ENCODE measurements around the gene KRTAP10-2. TPM values are rescaled to one million over a fixed set of nuclear protein-coding genes. Genes with fewer than 3 reads are reported as not detected.

Gene KRTAP10-2
- total and polyA plus RNA-seq, 2 donors (not counting 1 experiment from before 2014, with no cell fraction given), result not detected

DNA sequence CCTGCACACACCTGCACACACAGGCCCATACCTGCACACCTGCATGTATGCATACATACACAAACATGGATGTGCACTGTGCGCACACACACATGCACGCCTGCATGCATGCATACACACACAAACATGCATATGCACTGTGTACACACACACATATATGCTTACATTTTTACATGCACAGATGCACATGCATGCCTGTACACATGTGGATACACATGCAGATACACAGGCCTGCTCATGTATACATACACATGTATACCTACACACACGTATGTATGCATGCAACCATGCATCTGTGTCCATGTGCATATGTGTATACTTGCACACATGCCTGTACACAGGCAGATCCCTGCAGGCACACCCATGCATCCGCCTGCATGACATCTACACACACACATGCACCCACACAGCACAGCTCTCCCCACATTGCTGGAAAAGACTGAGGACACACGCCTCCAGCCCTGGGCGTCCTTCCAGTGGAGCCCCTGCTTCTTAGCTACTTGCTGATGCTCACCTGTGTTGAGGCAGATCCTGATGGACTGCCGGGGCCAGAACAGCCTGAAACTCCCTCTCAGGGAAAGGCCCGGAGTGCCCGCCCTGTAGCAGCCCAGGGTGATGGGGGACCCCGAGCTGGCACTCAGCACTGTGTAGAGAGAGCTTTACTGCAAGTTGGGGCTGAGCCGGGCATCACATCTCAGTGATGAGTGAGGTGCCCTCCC lies 39.9 kb downstream of the KRTAP10-2 start:
- TF ChIP-seq, protein P1, sequence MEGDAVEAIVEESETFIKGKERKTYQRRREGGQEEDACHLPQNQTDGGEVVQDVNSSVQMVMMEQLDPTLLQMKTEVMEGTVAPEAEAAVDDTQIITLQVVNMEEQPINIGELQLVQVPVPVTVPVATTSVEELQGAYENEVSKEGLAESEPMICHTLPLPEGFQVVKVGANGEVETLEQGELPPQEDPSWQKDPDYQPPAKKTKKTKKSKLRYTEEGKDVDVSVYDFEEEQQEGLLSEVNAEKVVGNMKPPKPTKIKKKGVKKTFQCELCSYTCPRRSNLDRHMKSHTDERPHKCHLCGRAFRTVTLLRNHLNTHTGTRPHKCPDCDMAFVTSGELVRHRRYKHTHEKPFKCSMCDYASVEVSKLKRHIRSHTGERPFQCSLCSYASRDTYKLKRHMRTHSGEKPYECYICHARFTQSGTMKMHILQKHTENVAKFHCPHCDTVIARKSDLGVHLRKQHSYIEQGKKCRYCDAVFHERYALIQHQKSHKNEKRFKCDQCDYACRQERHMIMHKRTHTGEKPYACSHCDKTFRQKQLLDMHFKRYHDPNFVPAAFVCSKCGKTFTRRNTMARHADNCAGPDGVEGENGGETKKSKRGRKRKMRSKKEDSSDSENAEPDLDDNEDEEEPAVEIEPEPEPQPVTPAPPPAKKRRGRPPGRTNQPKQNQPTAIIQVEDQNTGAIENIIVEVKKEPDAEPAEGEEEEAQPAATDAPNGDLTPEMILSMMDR (conservative IDR thresholded peaks at IDR 0.05 in 1 of 2, IDR thresholded peaks at IDR 0.05 in 1 of 2; ENCODE audit: low read depth in 1 of 2, low read length in 2 of 2), result no peak
- TF ChIP-seq EZH2 (IDR thresholded peaks at IDR 0.05; ENCODE audit: low read length, missing control alignments), result no peak
- no peak overlapping the region for H3K9ac ChIP-seq (ENCODE audit: insufficient read depth, low read length)
- no peak overlapping the region for H3K4me3 ChIP-seq (replicated peaks in 1 of 4; ENCODE audit: control extremely low read depth in 1 of 4, insufficient read depth in 1 of 4, low read depth in 3 of 4, low read length in 4 of 4)
- no peak for DNase-seq (ENCODE audit: low read depth in 2 of 2)
- H3K36me3 ChIP-seq (ENCODE audit: control insufficient read depth, insufficient read depth, low read length), result no peaks in the 10 kb centered on the region
- no peaks in the 10 kb centered on the region for H4K20me1 ChIP-seq (ENCODE audit: control insufficient read depth, extremely low read depth, insufficient read depth, low read length)
- no peak overlapping the region for H3K27ac ChIP-seq (ENCODE audit: insufficient read depth, low read length)
- no peaks in the 10 kb centered on the region for H3K4me1 ChIP-seq (ENCODE audit: control insufficient read depth, extremely low read depth, insufficient read depth, low read length)
- H3K79me2 ChIP-seq (ENCODE audit: control insufficient read depth, insufficient read depth, low read length), result no peaks in the 10 kb centered on the region
- H3K9me3 ChIP-seq (ENCODE audit: control insufficient read depth, insufficient read depth, low read depth, low read length), result no peaks in the 10 kb centered on the region
- H2AFZ ChIP-seq (ENCODE audit: low read length), result no peak overlapping the region
- H3K27me3 ChIP-seq (ENCODE audit: control insufficient read depth, insufficient read depth, low read length), result no peaks in the 10 kb centered on the region
- H3K4me2 ChIP-seq (ENCODE audit: extremely low read depth, insufficient read depth, low read length), result no peak overlapping the region

DNA sequence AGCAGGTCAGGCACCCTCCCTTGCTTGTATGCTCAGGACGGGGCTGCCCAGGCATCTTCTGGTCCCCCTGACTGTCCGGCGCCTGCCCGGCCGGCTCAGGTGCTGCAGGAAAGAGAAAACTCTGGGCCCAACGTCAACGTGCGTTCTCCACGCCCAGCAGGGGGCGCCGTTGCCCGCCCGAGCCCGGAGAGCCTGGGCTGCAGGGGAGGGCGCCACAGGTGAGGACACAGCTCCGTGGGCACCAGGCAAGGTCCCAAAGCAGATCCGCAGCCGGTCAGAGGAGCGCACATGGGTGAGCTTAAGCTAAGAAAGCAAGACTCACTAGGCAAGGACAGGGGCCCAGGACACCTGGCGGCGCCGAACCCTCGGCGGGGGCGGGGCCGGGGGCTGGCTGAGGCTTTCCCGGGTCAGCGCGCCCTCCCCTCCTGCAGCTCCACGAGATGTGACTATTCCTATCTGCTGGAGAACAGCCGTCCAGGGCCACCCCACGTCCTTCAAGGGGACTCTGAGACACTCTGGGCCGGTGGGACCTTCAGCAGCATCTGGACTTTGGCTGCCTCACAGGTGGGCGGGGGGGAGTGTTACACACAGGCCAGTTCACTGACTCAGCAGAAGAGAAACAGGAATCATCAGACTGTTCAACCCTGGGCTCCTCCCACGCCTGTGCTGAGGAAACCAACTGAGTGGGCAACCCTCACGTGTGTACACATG lies 40.6 kb downstream of the KRTAP10-2 start:
- TF ChIP-seq, protein P1 (conservative IDR thresholded peaks at IDR 0.05 in 1 of 2, IDR thresholded peaks at IDR 0.05 in 1 of 2; ENCODE audit: low read depth in 1 of 2, low read length in 2 of 2), result peak; percentile 20 to 47
- TF ChIP-seq EZH2 (IDR thresholded peaks at IDR 0.05; ENCODE audit: low read length, missing control alignments), result no peak
- peak in 1 of 2 donors; percentile 17 for DNase-seq (ENCODE audit: low read depth in 2 of 2)
- H3K4me2 ChIP-seq (ENCODE audit: extremely low read depth, insufficient read depth, low read length), result no peak overlapping the region

DNA sequence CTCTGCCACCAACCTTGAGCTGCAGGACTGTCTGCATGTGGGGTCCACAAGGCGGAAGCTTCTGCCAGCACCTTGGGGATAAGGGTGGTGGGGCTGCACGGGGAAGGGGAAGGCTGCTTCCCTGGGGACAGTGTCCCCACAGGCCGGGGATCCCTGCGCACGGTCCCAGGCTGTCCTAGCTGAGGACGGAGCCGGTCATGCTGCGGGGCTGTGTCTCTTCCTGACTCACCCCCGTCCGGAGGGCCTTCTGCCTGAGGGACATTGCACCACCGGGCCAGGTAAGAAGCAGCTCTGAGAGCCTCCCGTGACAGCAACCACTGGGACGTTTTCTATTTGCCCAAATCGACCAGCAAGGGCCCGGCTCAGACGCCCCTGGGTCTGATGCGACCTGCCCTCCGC lies 41.2 kb downstream of the KRTAP10-2 start:
- no peak overlapping the region for H3K9ac ChIP-seq (ENCODE audit: insufficient read depth, low read length)
- no peaks in the 10 kb centered on the region for H3K4me1 ChIP-seq (ENCODE audit: control insufficient read depth, extremely low read depth, insufficient read depth, low read length)
- DNase-seq (ENCODE audit: low read depth in 2 of 2), result no peak
- H4K20me1 ChIP-seq (ENCODE audit: control insufficient read depth, extremely low read depth, insufficient read depth, low read length), result no peaks in the 10 kb centered on the region
- no peaks in the 10 kb centered on the region for H3K9me3 ChIP-seq (ENCODE audit: control insufficient read depth, insufficient read depth, low read depth, low read length)
- no peak overlapping the region for H3K4me2 ChIP-seq (ENCODE audit: extremely low read depth, insufficient read depth, low read length)
- TF ChIP-seq, protein P1 (conservative IDR thresholded peaks at IDR 0.05 in 1 of 2, IDR thresholded peaks at IDR 0.05 in 1 of 2; ENCODE audit: low read depth in 1 of 2, low read length in 2 of 2), result no peak
- no peak for TF ChIP-seq EZH2 (IDR thresholded peaks at IDR 0.05; ENCODE audit: low read length, missing control alignments)
- H3K4me3 ChIP-seq (replicated peaks in 1 of 4; ENCODE audit: control extremely low read depth in 1 of 4, insufficient read depth in 1 of 4, low read depth in 3 of 4, low read length in 4 of 4), result no peak overlapping the region
- H3K36me3 ChIP-seq (ENCODE audit: control insufficient read depth, insufficient read depth, low read length), result no peaks in the 10 kb centered on the region
- H3K27ac ChIP-seq (ENCODE audit: insufficient read depth, low read length), result no peak overlapping the region
- no peaks in the 10 kb centered on the region for H3K27me3 ChIP-seq (ENCODE audit: control insufficient read depth, insufficient read depth, low read length)
- H3K79me2 ChIP-seq (ENCODE audit: control insufficient read depth, insufficient read depth, low read length), result no peaks in the 10 kb centered on the region
- no peak overlapping the region for H2AFZ ChIP-seq (ENCODE audit: low read length)

More for the DNA sequence above, 40.6 kb downstream of the KRTAP10-2 start:
- no peaks in the 10 kb centered on the region for H4K20me1 ChIP-seq (ENCODE audit: control insufficient read depth, extremely low read depth, insufficient read depth, low read length)
- no peaks in the 10 kb centered on the region for H3K27me3 ChIP-seq (ENCODE audit: control insufficient read depth, insufficient read depth, low read length)
- H3K36me3 ChIP-seq (ENCODE audit: control insufficient read depth, insufficient read depth, low read length), result no peaks in the 10 kb centered on the region
- no peak overlapping the region for H3K4me3 ChIP-seq (replicated peaks in 1 of 4; ENCODE audit: control extremely low read depth in 1 of 4, insufficient read depth in 1 of 4, low read depth in 3 of 4, low read length in 4 of 4)
- H3K27ac ChIP-seq (ENCODE audit: insufficient read depth, low read length), result no peak overlapping the region
- no peak overlapping the region for H3K9ac ChIP-seq (ENCODE audit: insufficient read depth, low read length)
- H3K9me3 ChIP-seq (ENCODE audit: control insufficient read depth, insufficient read depth, low read depth, low read length), result no peaks in the 10 kb centered on the region
- H2AFZ ChIP-seq (ENCODE audit: low read length), result no peak overlapping the region
- no peaks in the 10 kb centered on the region for H3K79me2 ChIP-seq (ENCODE audit: control insufficient read depth, insufficient read depth, low read length)
- no peaks in the 10 kb centered on the region for H3K4me1 ChIP-seq (ENCODE audit: control insufficient read depth, extremely low read depth, insufficient read depth, low read length)

Data from fibroblast of lung (primary cell).